Activated CD4-positive, alpha-beta T cell treated with anti-CD3 and anti-CD28 coated beads, Interleukin-2, Interleukin-6, amounts not matched to agents 100 ng/mL and 50 ng/mL, durations not matched to agents 16 hours and 8 hours (primary cell): ENCODE results near the gene RBP4.

Experiments used
- DNase-seq: peaks from one replicate; pipeline ENCODE4 v3.0.0-alpha.2; 2020

The RBP4 gene

GRCh38 chr10:93595378-93596161 lies 5.5 kb downstream of the RBP4 start:
- no peak for DNase-seq

- no peak for DNase-seq
Observed at GRCh38 chr10:93594518-93594917, 6.5 kb downstream of the RBP4 start.

GRCh38 chr10:93593749-93594148 lies 7.3 kb downstream of the RBP4 start:
- no peak for DNase-seq

GRCh38 chr10:93593254-93593653 lies 7.8 kb downstream of the RBP4 start:
- no peak for DNase-seq

DNA sequence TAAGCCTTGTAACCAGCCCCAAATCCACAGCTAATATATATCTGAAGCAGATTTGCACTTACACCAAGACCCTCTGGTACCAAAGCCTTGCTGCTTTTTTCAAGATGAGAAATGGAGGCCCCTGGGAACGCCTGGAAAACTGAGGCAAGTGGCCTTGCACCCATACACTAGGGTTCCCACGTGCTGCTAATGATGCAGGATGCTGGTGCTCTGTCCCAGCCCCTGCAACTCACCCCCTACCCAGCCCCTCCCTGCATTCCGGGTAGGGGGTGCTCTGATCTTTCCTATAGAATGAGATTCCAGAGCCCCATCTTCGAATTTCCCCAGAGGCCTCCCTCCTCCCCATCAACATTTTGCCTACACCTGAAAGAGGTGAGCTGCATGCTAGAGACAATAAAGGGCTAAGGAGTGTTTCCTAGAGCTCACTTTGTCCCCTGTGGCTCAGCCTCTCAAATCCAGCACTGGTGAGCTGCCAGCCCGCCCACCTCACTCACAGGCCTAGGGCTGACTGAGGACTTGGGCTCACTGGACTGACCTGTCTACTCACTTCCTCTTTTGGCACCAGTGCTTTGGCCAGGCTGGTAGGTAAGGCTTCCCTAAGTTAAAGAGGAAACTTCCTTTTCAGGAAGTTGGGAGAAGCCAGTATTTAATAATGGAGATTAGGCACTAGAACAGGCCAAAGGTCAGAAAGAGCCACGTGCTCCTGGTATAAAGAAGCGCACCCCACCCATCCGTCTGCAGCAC lies 9.8 kb downstream of the RBP4 start:
- DNase-seq = no peak

- DNase-seq = no peak
Observed at GRCh38 chr10:93590638-93591037, 10.4 kb downstream of the RBP4 start.

- DNase-seq = no peak
Observed at GRCh38 chr10:93589648-93590562, 11.1 kb downstream of the RBP4 start.

DNA sequence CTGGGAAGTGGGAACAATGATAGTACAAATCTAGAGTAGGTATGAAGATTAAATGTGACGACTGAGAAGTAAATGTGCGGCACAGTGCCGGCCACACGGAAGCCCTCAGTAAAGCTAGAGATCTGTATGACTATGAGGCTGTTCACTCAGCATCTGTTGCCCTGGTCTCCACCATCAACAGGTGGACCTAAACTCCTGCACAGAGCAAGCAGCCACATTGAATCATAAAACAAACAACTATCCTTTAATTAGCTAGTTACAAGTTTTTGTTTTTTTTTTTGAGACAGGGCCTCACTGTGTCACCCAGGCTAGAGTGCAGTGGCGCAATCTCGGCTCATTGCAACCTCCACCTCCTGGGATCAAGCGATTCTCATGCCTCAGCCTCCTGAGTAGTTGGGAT lies 16.6 kb downstream of the RBP4 start:
- DNase-seq = no peak

GRCh38 chr10:93580828-93581227 lies 20.2 kb downstream of the RBP4 start:
- no peak for DNase-seq

GRCh38 chr10:93579985-93580711 lies 20.9 kb downstream of the RBP4 start:
- no peak for DNase-seq

- no peak for DNase-seq
Observed at GRCh38 chr10:93579089-93579488, 21.9 kb downstream of the RBP4 start.

GRCh38 chr10:93577565-93577964 lies 23.5 kb downstream of the RBP4 start:
- DNase-seq = no peak

- DNase-seq = no peak
Observed at GRCh38 chr10:93576888-93577287, 24.1 kb downstream of the RBP4 start.

DNA sequence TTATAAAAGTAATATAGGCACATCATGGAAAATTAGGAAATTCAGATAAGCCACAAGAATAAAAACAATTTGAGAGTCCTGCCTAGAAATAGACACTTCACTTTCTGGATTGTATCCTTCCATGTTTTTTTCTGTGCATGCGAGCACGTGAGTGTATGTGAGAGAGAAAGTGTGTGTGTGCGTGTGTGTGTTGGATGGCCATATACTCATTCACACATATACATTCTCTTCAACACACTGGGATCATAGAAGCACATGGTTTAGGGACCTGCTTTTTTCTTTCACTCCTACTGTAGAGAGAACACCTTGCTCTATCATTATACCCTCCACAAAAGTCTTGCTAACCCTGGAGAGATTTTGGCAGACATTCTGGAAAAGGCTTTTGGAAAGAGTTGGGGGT lies 27.1 kb downstream of the RBP4 start:
- no peak for DNase-seq

DNA sequence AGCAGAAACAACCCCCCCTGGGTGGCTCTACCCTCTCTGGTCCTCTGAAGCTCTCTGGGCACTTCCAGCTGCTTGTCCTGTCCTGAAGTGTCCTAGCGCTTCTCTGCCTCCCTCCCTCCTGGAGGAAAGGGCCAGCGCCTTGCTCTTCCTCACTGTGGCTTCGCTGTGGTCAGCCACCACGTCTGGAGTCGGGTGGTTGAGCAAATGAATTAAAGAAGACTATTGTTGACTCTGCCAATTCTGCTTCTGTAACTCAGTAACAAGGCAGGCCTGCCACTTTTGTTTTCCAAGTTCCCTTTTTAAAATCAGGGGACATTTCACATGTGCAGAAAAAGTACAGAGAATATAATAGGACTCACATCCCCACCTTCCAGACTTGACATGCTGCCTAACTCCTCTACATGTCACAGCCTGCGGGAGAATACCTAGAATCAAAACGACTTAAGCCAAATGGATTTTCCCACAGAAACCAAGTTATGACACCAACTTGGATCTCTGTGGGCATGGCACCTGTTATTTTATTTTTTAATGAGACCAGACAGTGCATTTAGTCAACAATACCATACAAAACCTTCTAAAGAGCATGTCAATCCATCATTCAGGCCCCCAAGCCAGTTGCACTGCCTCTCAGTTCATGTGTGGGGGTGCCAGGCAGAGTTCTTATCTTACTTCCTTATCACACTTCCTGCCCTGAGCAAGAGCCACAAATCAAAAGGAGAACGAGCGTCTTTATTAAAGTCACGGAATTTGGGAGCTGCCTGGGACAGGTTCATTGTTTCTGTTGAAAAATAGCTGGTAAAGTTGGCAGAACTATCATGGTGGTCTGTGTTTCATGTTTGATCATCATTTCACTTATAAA lies 27.8 kb downstream of the RBP4 start:
- no peak for DNase-seq

DNA sequence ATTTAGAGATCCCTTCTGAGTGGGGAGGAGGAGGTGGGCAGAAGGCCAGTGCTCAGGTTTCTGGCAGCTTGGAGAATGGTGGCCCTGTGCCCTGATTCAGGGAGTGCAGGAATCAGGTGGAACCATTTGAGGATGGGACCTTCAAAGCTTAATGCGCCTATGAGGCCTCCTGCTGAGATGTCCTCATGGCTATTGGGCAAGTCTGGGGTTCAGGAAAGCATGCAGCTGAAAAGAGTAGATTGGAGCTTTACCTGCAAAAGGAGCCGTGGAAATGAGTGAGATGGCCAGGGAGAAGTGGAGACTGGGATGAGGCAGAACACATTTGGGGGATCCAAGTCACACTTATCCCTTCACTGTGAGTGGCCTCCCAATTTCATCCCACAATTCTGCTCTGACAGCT lies 28.4 kb downstream of the RBP4 start:
- DNase-seq = no peak

DNA sequence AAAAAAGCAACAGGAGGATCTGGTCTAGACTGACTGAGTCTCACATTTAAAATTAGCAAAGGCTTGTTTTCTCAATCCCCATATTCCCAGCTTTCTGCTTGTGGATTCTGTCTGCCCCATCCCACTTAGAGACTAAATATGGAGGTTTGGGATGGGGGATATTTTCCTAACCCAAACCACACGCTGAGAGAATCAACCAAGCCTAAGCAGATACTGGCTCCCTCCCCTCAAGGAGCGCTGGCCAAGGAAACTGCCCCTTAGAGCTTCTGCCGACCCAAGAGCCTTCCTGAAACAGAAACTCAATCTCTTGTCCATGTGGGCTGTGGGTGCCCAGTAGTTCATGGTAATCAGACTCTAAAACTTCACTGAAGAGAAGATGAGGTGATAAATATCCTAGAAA lies 30.7 kb downstream of the RBP4 start:
- no peak for DNase-seq

- no peak for DNase-seq
Observed at GRCh38 chr10:93568105-93568390, 33.0 kb downstream of the RBP4 start.

DNA sequence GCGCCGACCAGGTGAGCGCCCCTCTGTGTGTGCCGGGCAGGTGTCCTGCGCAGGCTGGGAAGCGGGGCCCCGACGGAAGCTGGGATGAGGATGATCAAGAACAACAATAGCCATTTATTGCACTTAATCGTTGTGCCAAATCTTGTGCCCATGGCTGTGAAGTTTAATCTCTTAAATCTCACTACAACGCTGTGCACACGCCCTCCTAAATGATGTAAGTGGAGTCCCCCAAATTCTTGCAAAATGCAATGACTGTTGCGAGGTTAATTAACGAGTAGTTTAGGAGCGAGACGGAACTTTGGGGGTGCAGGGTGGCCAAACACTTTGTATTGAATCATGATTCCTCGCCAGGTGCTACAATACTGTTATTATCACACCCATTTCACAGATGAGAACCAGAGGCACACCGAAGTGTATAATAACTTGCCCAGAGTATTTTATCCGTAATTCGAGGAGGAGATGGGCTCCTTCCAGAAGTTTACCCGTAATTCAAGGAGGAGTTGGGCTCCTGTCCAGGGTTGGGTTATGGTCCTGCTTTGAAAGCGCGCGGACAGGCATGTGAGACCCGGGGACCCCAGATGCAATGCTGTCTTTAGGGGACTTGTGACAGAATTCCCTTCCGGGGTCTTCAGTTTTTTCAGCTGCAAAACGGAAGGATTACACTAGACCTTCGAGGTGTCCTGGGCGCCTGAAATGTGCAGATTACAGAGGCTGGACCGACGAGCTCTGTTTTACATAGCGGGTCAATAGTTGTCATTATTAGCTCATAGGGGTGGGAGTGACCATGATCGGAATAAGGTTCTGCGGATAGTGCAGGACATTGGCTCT lies 33.5 kb downstream of the RBP4 start:
- DNase-seq = no peak

DNA sequence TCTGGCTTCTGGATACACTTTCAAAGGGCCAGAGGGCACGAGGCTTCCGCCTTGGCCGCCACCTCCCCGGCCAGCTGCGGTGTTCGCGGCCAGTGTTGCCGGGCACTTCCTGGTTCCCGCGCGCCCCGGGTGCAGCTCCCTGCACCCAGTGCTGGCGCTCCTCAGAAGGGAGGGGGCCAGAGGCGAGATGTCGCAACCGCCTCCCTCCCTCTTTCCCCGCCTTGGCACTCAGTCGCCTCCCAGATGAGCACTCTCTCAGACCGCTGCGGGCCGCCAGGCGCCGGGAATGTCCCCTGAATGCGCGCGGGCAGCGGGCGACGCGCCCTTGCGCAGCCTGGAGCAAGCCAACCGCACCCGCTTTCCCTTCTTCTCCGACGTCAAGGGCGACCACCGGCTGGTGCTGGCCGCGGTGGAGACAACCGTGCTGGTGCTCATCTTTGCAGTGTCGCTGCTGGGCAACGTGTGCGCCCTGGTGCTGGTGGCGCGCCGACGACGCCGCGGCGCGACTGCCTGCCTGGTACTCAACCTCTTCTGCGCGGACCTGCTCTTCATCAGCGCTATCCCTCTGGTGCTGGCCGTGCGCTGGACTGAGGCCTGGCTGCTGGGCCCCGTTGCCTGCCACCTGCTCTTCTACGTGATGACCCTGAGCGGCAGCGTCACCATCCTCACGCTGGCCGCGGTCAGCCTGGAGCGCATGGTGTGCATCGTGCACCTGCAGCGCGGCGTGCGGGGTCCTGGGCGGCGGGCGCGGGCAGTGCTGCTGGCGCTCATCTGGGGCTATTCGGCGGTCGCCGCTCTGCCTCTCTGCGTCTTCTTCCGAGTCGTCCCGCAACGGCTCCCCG lies 34.4 kb downstream of the RBP4 start, which contains the start of gene FFAR4:
Gene FFAR4, plus strand, starts transcription at position 231 of the 842 bp plus-strand sequence. Its CDS starts 56 bp downstream, at position 287.
- DNase-seq = no peak
